DMS53 treated with DMSO at 0.1 percent for 48 hours (cell line): Measurements from ENCODE around the gene SPRR5.

Experiments
- DNase-seq: peaks from one replicate; lab custom pipeline; 2025; ENCODE audit not compliant: unreplicated experiment; lab: John Stamatoyannopoulos, UW

SPRR5 gene

GRCh38 chr1:152942161-152942560 lies 4.8 kb upstream of the SPRR5 start:
- DNase-seq, result no peak

- no peak for DNase-seq
These were observed 758 bp upstream of the SPRR5 start for GRCh38 chr1:152946248-152946647.

GRCh38 chr1:152951711-152952110 lies 4.7 kb downstream of the SPRR5 start:
- DNase-seq, result no peak

- DNase-seq, result no peak
These were observed 6.8 kb downstream of the SPRR5 start for GRCh38 chr1:152953761-152954160.

GRCh38 chr1:152954436-152954835 lies 7.4 kb downstream of the SPRR5 start:
- DNase-seq, result no peak

- DNase-seq, result no peak
These were observed 10.6 kb downstream of the SPRR5 start for GRCh38 chr1:152957561-152957960.

- DNase-seq, result no peak
These were observed 12.3 kb downstream of the SPRR5 start for GRCh38 chr1:152959273-152959672.

- no peak for DNase-seq
These were observed 12.9 kb downstream of the SPRR5 start for GRCh38 chr1:152959801-152960451.

- no peak for DNase-seq
These were observed 13.5 kb downstream of the SPRR5 start for GRCh38 chr1:152960452-152961044.

- no peak for DNase-seq
These were observed 14.4 kb downstream of the SPRR5 start for GRCh38 chr1:152961226-152961891.

- DNase-seq, result no peak
These were observed 15.9 kb downstream of the SPRR5 start for GRCh38 chr1:152962876-152963415.

GRCh38 chr1:152964536-152964935 lies 17.5 kb downstream of the SPRR5 start:
- no peak for DNase-seq

GRCh38 chr1:152965853-152966252 lies 18.8 kb downstream of the SPRR5 start:
- DNase-seq, result no peak

- no peak for DNase-seq
These were observed 20.2 kb downstream of the SPRR5 start for GRCh38 chr1:152967201-152967600.

- no peak for DNase-seq
These were observed 21.2 kb downstream of the SPRR5 start for GRCh38 chr1:152968248-152968647.

- no peak for DNase-seq
These were observed 22.0 kb downstream of the SPRR5 start for GRCh38 chr1:152969036-152969435.

- no peak for DNase-seq
These were observed 23.5 kb downstream of the SPRR5 start, which contains the start of gene SPRR4 for GRCh38 chr1:152970495-152970894. Gene SPRR4 (plus strand): TSS chr1:152970648. CDS start chr1:152971891, 1,243 bp downstream.

- no peak for DNase-seq
These were observed 25.3 kb downstream of the SPRR5 start for GRCh38 chr1:152972196-152972886.

- no peak for DNase-seq
These were observed 29.7 kb downstream of the SPRR5 start for GRCh38 chr1:152976688-152977087.

- DNase-seq, result no peak
These were observed 30.6 kb downstream of the SPRR5 start for GRCh38 chr1:152977614-152978013.

- DNase-seq, result no peak
These were observed 33.7 kb downstream of the SPRR5 start for GRCh38 chr1:152980676-152981075.
